PC-9 (cell line): ENCODE data around the gene TOM1.

Experiments
- CTCF ChIP-seq: fragments of 200-600 bp; sonication (generic); conservative IDR thresholded peaks from 2 replicates; pipeline ENCODE4 v1.6.1; 2017; ENCODE audit warnings: mixed run types, antibody characterized with exemption, mild to moderate bottlenecking, moderate library complexity
- EZH2 ChIP-seq: fragments of 200-600 bp; sonication (generic); IDR thresholded peaks from 2 replicates; pipeline ENCODE4 v1.8.0; 2017; ENCODE audit warnings: antibody characterized with exemption, low read depth

- TF ChIP-seq EZH2 (no peak), CTCF (peak; percentile 83)
Measured at GRCh38 chr22:35350539-35351503, 51.1 kb downstream of the TOM1 start.
